HepG2 (cell line): ENCODE data around the gene MYL12B. TPM values are rescaled to one million over a fixed set of nuclear protein-coding genes. Genes with fewer than 3 reads are reported as not detected.

Source experiments
- ATAC-seq: fragments of 200-7000 bp; cut with Tn5 transposase; 3 replicates; pipeline ENCODE4 v1.9.1; 2020; ENCODE audit warnings: mild to moderate bottlenecking, moderate library complexity
- BruUV-seq: library from RNA; stranded (reverse); fragments of 400-500 nt; replicated peaks from 2 replicates; lab custom pipeline; 2021; lab: Mats Ljungman, UMichigan
- CTCF ChIA-PET: fragments of 300-600 bp; formaldehyde crosslinking; extraction: SDS; loops from one replicate; lab custom pipeline; 2021; ENCODE audit warnings: low total read pairs, inconsistent platforms, low intra/inter-chr PET ratio; lab: Yijun Ruan, JAX
- POLR2A ChIA-PET: fragments of 350-600 bp; sonication (Branson Sonifier 250); formaldehyde crosslinking; loops from one replicate; lab custom pipeline; 2020; ENCODE audit warnings: antibody characterized with exemption, inconsistent platforms; lab: Yijun Ruan, JAX
- DNase-seq: peaks from one replicate; pipeline ENCODE4 v3.0.0-alpha.2; 2015; ENCODE audit warnings: low spot score
- FAIRE-seq: peaks from 3 replicates; lab custom pipeline; 2011; peaks lifted over from hg19 to GRCh38; lab: Jason Lieb, UNC
- H2AFZ ChIP-seq: one replicate; pipeline ENCODE4 v1.6.1; 2011; ENCODE audit warnings: low read length, inconsistent platforms
- H3K27ac ChIP-seq: fragments of 300-600 bp; 3 replicates; pipeline ENCODE4 v1.8.0; 2011; ENCODE audit warnings: mixed run types, mild to moderate bottlenecking, mixed read lengths, low read length, inconsistent platforms; ENCODE audit not compliant: insufficient read depth; ENCODE audit errors: extremely low read length
- H3K27me3 ChIP-seq, 2 experiments: fragments of 200-600 bp in 1 of 2; 2 replicates in 1 of 2; 3 replicates in 1 of 2; pipeline versions ENCODE4 v1.6.0 to v1.8.0; 2011; ENCODE audit warnings: low read length in 2 of 2, mild to moderate bottlenecking in 2 of 2, moderate library complexity in 2 of 2, inconsistent platforms in 1 of 2; ENCODE audit not compliant: insufficient read depth in 2 of 2, control insufficient read depth in 1 of 2
- H3K36me3 ChIP-seq, 2 experiments: fragments of 200-600 bp in 1 of 2; replicated peaks in 1 of 2; 2 replicates in 1 of 2; 3 replicates in 1 of 2; pipeline versions ENCODE4 v1.5.1 to v1.8.0; 2011; ENCODE audit warnings: low read length in 2 of 2, inconsistent platforms in 1 of 2; ENCODE audit not compliant: insufficient read depth in 2 of 2, control insufficient read depth in 1 of 2
- H3K4me1 ChIP-seq: 2 replicates; pipeline ENCODE4 v1.5.1; 2012; ENCODE audit warnings: low read length, inconsistent platforms; ENCODE audit not compliant: insufficient read depth
- H3K4me2 ChIP-seq: 2 replicates; pipeline ENCODE4 v1.6.0; 2011; ENCODE audit warnings: low read depth, low read length, inconsistent platforms
- H3K4me3 ChIP-seq, 3 experiments: fragments of 200-600 bp in 1 of 3; sonication (generic), shearing (Covaris generic) in 1 of 3; replicated peaks in 1 of 3; 2 replicates each; pipeline ENCODE4 v1.5.1; 2011 to 2016; ENCODE audit warnings: low read length in 3 of 3, inconsistent platforms in 2 of 3, low read depth in 2 of 3, mild to moderate bottlenecking in 2 of 3, control low read depth in 1 of 3, mixed read lengths in 1 of 3; ENCODE audit not compliant: insufficient read depth in 1 of 3
- H3K79me2 ChIP-seq: one replicate; pipeline ENCODE4 v1.6.1; 2011; ENCODE audit warnings: low read length, inconsistent platforms; ENCODE audit not compliant: insufficient read depth
- H3K9ac ChIP-seq: 2 replicates; pipeline ENCODE4 v1.6.0; 2011; ENCODE audit warnings: mild to moderate bottlenecking, low read depth, low read length, inconsistent platforms; ENCODE audit not compliant: insufficient read depth
- H3K9me3 ChIP-seq: 2 replicates; pipeline ENCODE4 v1.5.1; 2012; ENCODE audit warnings: mild to moderate bottlenecking, low read length
- H4K20me1 ChIP-seq: 2 replicates; pipeline ENCODE4 v1.6.0; 2011; ENCODE audit warnings: inconsistent platforms, mild to moderate bottlenecking, low read length, moderate library complexity; ENCODE audit not compliant: insufficient read depth
- ARID2 ChIP-seq: sonication (generic); formaldehyde crosslinking; IDR thresholded peaks from 2 replicates; pipeline ENCODE4 v1.8.1; 2022; ENCODE audit warnings: mild to moderate bottlenecking, missing genetic modification reagents, borderline replicate concordance
- BORCS8-MEF2B ChIP-seq: sonication (generic); formaldehyde crosslinking; IDR thresholded peaks from 2 replicates; pipeline ENCODE4 v1.8.0; 2022; ENCODE audit warnings: mild to moderate bottlenecking, missing genetic modification reagents
- CCDC6 ChIP-seq: sonication (generic); formaldehyde crosslinking; IDR thresholded peaks from 2 replicates; pipeline ENCODE4 v1.8.1; 2022; ENCODE audit warnings: mild to moderate bottlenecking, missing genetic modification reagents, moderate library complexity
- FLYWCH1 ChIP-seq: sonication (generic); formaldehyde crosslinking; IDR thresholded peaks from 2 replicates; pipeline ENCODE4 v1.8.1; 2023; ENCODE audit warnings: mild to moderate bottlenecking, missing genetic modification reagents
- GTF3A ChIP-seq: sonication (generic); formaldehyde crosslinking; conservative IDR thresholded peaks from 2 replicates; pipeline ENCODE4 v1.4.0; 2020; ENCODE audit warnings: mild to moderate bottlenecking, missing genetic modification reagents
- HMG20A ChIP-seq: IDR thresholded peaks from 2 replicates; pipeline ENCODE4 v1.6.1; 2016; ENCODE audit warnings: borderline replicate concordance
- MAFF ChIP-seq: IDR thresholded peaks from 2 replicates; pipeline ENCODE4 v1.6.1; 2011; ENCODE audit warnings: low read depth, low read length, improper control_type of control experiment
- MEIS2 ChIP-seq: sonication (generic); formaldehyde crosslinking; IDR thresholded peaks from 2 replicates; pipeline ENCODE4 v1.9.0; 2021; ENCODE audit warnings: mild to moderate bottlenecking, missing genetic modification reagents
- NFE2 ChIP-seq: sonication (generic); formaldehyde crosslinking; IDR thresholded peaks from 2 replicates; pipeline ENCODE4 v1.4.0; 2020; ENCODE audit warnings: missing genetic modification reagents
- NFKB2 ChIP-seq: sonication (generic); formaldehyde crosslinking; IDR thresholded peaks from 2 replicates; pipeline ENCODE4 v1.4.0; 2020; ENCODE audit warnings: missing genetic modification reagents, borderline replicate concordance
- TCF12 ChIP-seq, 2 experiments: fragments of 450-650 bp in 1 of 2; sonication (generic) in 1 of 2; formaldehyde crosslinking in 1 of 2; IDR thresholded peaks; 2 replicates each; pipeline versions ENCODE4 v1.6.1 to v1.8.0; 2017 to 2022; ENCODE audit warnings: antibody characterized with exemption in 1 of 2, mild to moderate bottlenecking in 1 of 2, missing genetic modification reagents in 1 of 2, moderate library complexity in 1 of 2
- XBP1 ChIP-seq: sonication (generic); formaldehyde crosslinking; IDR thresholded peaks from 2 replicates; pipeline ENCODE4 v1.5.0; 2020; ENCODE audit warnings: missing genetic modification reagents
- ZBTB8A ChIP-seq: sonication (generic); formaldehyde crosslinking; IDR thresholded peaks from 2 replicates; pipeline ENCODE4 v1.4.0; 2020; ENCODE audit warnings: mild to moderate bottlenecking, low read depth, missing genetic modification reagents, borderline replicate concordance
- ZFP62 ChIP-seq: sonication (generic); formaldehyde crosslinking; IDR thresholded peaks from 2 replicates; pipeline ENCODE4 v1.4.0; 2020; ENCODE audit warnings: missing genetic modification reagents
- ZNF34 ChIP-seq: sonication (generic); formaldehyde crosslinking; IDR thresholded peaks from 2 replicates; pipeline ENCODE4 v1.4.0; 2020; ENCODE audit warnings: mild to moderate bottlenecking, missing genetic modification reagents, borderline replicate concordance
- ZNF350 ChIP-seq: sonication (generic); formaldehyde crosslinking; IDR thresholded peaks from 2 replicates; pipeline ENCODE4 v1.4.0; 2020; ENCODE audit warnings: mild to moderate bottlenecking, low read depth, missing genetic modification reagents, borderline replicate concordance
- ZNF614 ChIP-seq: IDR thresholded peaks from 2 replicates; pipeline ENCODE4 v1.6.1; 2018; ENCODE audit warnings: missing biosample characterization, missing genetic modification reagents, inconsistent platforms, borderline replicate concordance
- WGBS: methylation state at CpG from one replicate; pipeline ENCODE4 v1.1.6; 2017; ENCODE audit warnings: low lambda C conversion rate; 5-methylcytosine and 5-hydroxymethylcytosine counted together
- in situ Hi-C: cut with HindIII; loops from 2 replicates; pipeline ENCODE4 v1.10.0; 2017; ENCODE audit warnings: low pct_unique_long_range_greater_than_20kb; ENCODE audit not compliant: extremely low pct_ligation_motif_present
- intact Hi-C: fragments of 100-400 bp; cut with micrococcal nuclease; formaldehyde crosslinking; loops from one replicate; pipeline ENCODE4 v1.10.0; 2022; ENCODE audit not compliant: unreplicated experiment
- polyA plus RNA-seq, 8 experiments: library from polyadenylated mRNA; depleted of rRNA in 3 of 8; stranded (reverse) in 7 of 8; unstranded in 1 of 8; fragments of >200 nt; fragmentation: Illumina TruSeq in 4 of 8; extraction: Trizol in 4 of 8; gene quantifications; 2 replicates each; pipeline versions ENCODE4 v1.2.1 to v1.2.3, GENCODE V29; 2011 to 2016; ENCODE audit warnings: low read depth in 4 of 8, missing spikeins in 1 of 8, mixed read lengths in 1 of 8; ENCODE audit not compliant: insufficient read depth in 1 of 8
- total RNA-seq, 5 experiments: library from RNA; depleted of rRNA; stranded (reverse); fragments of >200 nt; fragmentation: Illumina TruSeq; extraction: Trizol; gene quantifications; 2 replicates each; pipeline ENCODE4 v1.2.3, GENCODE V29; 2016; ENCODE audit warnings: low read depth in 1 of 5
- TF ChIP-seq, protein P1 (sequence below): sonication (generic); formaldehyde crosslinking; IDR thresholded peaks from 2 replicates; pipeline ENCODE4 v1.5.0; 2020; ENCODE audit warnings: mild to moderate bottlenecking, missing genetic modification reagents
- TF ChIP-seq, protein P2 (sequence below): IDR thresholded peaks from 2 replicates; pipeline ENCODE4 v1.6.1; 2016; ENCODE audit warnings: missing compliant biosample characterization, missing genetic modification reagents, borderline replicate concordance
- TF ChIP-seq, protein P3 (sequence below): sonication (generic); formaldehyde crosslinking; IDR thresholded peaks from 2 replicates; pipeline ENCODE4 v1.4.0; 2020; ENCODE audit warnings: mild to moderate bottlenecking, missing genetic modification reagents

Gene MYL12B
- total and polyA plus RNA-seq, 2 of the 13 experiments (the other 11 are each of a cell fraction or from before 2014, with no cell fraction given): 265 to 340 TPM

DNA sequence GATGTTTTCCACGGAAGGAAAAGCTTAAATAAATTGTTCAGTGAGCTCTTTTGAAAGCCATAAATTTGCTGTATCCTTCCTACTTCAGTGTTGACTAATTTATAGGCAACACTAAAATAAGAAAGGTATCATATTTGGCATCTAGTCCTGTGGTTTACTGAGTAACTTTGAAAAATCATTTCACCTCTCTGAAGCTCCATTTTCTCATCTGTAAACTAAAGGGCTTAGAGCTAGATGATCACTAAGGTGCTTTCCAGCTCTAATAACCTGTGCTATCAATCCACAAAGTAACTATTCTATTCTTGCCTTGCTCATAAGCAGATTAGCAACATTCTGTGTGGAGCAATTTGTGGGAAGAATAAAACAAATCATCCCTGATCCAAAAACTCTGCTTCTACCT, 38.6 kb upstream of the MYL12B start:
- Histone ChIP-seq H3K9ac (no peak overlapping the region), H3K79me2 (no peaks in the 10 kb centered on the region), H3K4me2 (no peak overlapping the region), H3K36me3 (no peaks in the 10 kb centered on the region), H3K27ac (no peak overlapping the region), H3K4me1 (peaks cover 45% of the 10 kb centered on the region), H3K4me3 (no peak overlapping the region), H2AFZ (no peak overlapping the region), H3K9me3 (no peaks in the 10 kb centered on the region), H4K20me1 (no peaks in the 10 kb centered on the region), H3K27me3 (no peaks in the 10 kb centered on the region)
- intact Hi-C loops: no loop called here
- DNase-seq: no peak
- BruUV-seq: no TSS peak
- ChIA-PET POLR2A (no interaction called here), CTCF (no interaction called here)
- no peak for ATAC-seq
- TF ChIP-seq TCF12 (IDR thresholded peaks at IDR 0.05) (no peak), TCF12 (CRISPR knock-in tag; IDR thresholded peaks at IDR 0.05) (no peak), MAFF (no peak), ZNF614 (CRISPR knock-in tag) (no peak), GTF3A (no peak), NFKB2 (no peak), ZNF350 (CRISPR knock-in tag) (no peak), ZNF34 (no peak), XBP1 (CRISPR knock-in tag) (no peak), ZBTB8A (no peak), MEIS2 (CRISPR knock-in tag) (no peak), ZFP62 (CRISPR knock-in tag) (no peak), CCDC6 (no peak), ARID2 (CRISPR knock-in tag) (no peak), HMG20A (CRISPR knock-in tag) (no peak), BORCS8-MEF2B (CRISPR knock-in tag) (no peak), FLYWCH1 (no peak), NFE2 (CRISPR knock-in tag) (no peak)
- TF ChIP-seq, protein P1, sequence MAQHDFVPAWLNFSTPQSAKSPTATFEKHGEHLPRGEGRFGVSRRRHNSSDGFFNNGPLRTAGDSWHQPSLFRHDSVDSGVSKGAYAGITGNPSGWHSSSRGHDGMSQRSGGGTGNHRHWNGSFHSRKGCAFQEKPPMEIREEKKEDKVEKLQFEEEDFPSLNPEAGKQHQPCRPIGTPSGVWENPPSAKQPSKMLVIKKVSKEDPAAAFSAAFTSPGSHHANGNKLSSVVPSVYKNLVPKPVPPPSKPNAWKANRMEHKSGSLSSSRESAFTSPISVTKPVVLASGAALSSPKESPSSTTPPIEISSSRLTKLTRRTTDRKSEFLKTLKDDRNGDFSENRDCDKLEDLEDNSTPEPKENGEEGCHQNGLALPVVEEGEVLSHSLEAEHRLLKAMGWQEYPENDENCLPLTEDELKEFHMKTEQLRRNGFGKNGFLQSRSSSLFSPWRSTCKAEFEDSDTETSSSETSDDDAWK (CRISPR knock-in tag): no peak
- TF ChIP-seq, protein P2, sequence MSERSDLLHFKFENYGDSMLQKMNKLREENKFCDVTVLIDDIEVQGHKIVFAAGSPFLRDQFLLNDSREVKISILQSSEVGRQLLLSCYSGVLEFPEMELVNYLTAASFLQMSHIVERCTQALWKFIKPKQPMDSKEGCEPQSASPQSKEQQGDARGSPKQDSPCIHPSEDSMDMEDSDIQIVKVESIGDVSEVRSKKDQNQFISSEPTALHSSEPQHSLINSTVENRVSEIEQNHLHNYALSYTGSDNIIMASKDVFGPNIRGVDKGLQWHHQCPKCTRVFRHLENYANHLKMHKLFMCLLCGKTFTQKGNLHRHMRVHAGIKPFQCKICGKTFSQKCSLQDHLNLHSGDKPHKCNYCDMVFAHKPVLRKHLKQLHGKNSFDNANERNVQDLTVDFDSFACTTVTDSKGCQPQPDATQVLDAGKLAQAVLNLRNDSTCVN (CRISPR knock-in tag): no peak
- TF ChIP-seq, protein P3, sequence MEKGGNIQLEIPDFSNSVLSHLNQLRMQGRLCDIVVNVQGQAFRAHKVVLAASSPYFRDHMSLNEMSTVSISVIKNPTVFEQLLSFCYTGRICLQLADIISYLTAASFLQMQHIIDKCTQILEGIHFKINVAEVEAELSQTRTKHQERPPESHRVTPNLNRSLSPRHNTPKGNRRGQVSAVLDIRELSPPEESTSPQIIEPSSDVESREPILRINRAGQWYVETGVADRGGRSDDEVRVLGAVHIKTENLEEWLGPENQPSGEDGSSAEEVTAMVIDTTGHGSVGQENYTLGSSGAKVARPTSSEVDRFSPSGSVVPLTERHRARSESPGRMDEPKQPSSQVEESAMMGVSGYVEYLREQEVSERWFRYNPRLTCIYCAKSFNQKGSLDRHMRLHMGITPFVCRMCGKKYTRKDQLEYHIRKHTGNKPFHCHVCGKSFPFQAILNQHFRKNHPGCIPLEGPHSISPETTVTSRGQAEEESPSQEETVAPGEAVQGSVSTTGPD (CRISPR knock-in tag): no peak
- WGBS: 91% methylated on average over 1 of the region's 1 CpG
- no peak for FAIRE-seq
- in situ Hi-C loops: no loop called here
